H1 (cell line): ENCODE data around the gene FGF18. TPM values are rescaled to one million over a fixed set of nuclear protein-coding genes. Genes with fewer than 3 reads are reported as not detected.
"Not testable (repeated sequence)": the region's sequence is repeated elsewhere in the genome, so short reads cannot be mapped to it uniquely, and the experiment has no call there.

ENCODE experiments used
- CTCF ChIA-PET: fragments of 300-600 bp; sonication (Branson Sonifier 250); formaldehyde crosslinking; loops from one replicate; lab custom pipeline; 2021; ENCODE audit not compliant: partially characterized antibody; lab: Charles Lee
- POLR2A ChIA-PET: fragments of 300-600 bp; sonication (Branson Sonifier 250); formaldehyde crosslinking; loops from one replicate; lab custom pipeline; 2021; ENCODE audit warnings: inconsistent platforms; ENCODE audit not compliant: partially characterized antibody; lab: Charles Lee
- DNase-seq, 2 experiments: peaks; one replicate each; pipeline versions ENCODE4 v3.0.0 to v3.0.0-alpha.2; 2010 to 2022; ENCODE audit warnings: low spot score in 2 of 2, low read depth in 1 of 2, mixed read lengths in 1 of 2
- FAIRE-seq: peaks from 2 replicates; lab custom pipeline; 2011; peaks lifted over from hg19 to GRCh38; lab: Jason Lieb, UNC
- H2AFZ ChIP-seq: 2 replicates; pipeline ENCODE4 v1.8.1; 2012; ENCODE audit warnings: low read length, inconsistent platforms
- H2AK5ac ChIP-seq: 2 replicates; pipeline ENCODE4 v1.6.1; 2013; ENCODE audit warnings: low read depth, low read length
- H2BK120ac ChIP-seq: replicated peaks from 2 replicates; pipeline ENCODE3; 2013; ENCODE audit warnings: low read depth, low read length, inconsistent platforms
- H2BK12ac ChIP-seq: 2 replicates; pipeline ENCODE4 v1.6.1; 2013; ENCODE audit warnings: low read depth, low read length
- H2BK15ac ChIP-seq: 2 replicates; pipeline ENCODE4 v1.6.1; 2013; ENCODE audit warnings: low read length
- H2BK20ac ChIP-seq: 2 replicates; pipeline ENCODE4 v1.6.1; 2013; ENCODE audit warnings: low read length
- H2BK5ac ChIP-seq: 2 replicates; pipeline ENCODE4 v1.6.1; 2013; ENCODE audit warnings: low read depth, low read length
- H3K14ac ChIP-seq: 2 replicates; pipeline ENCODE4 v1.6.1; 2013; ENCODE audit warnings: inconsistent platforms; ENCODE audit not compliant: insufficient read length
- H3K18ac ChIP-seq: 2 replicates; pipeline ENCODE4 v1.6.1; 2013; ENCODE audit warnings: low read length; ENCODE audit errors: extremely low read depth
- H3K23ac ChIP-seq: 2 replicates; pipeline ENCODE4 v1.6.1; 2013; ENCODE audit warnings: inconsistent platforms; ENCODE audit not compliant: insufficient read length
- H3K23me2 ChIP-seq: 2 replicates; pipeline ENCODE4 v1.6.1; 2013; ENCODE audit warnings: low read depth, low read length
- H3K27ac ChIP-seq: 2 replicates; pipeline ENCODE4 v1.6.1; 2011; ENCODE audit warnings: low read depth, low read length, inconsistent platforms
- H3K27me3 ChIP-seq, 4 experiments: replicated peaks in 1 of 4; 1 replicate in 1 of 4; 2 replicates in 3 of 4; pipeline versions ENCODE4 v1.6.1 to v1.8.1; 2011 to 2013; ENCODE audit warnings: low read length in 3 of 4, mild to moderate bottlenecking in 3 of 4, inconsistent platforms in 2 of 4, mixed read lengths in 2 of 4, moderate library complexity in 1 of 4; ENCODE audit not compliant: control insufficient read depth in 3 of 4, insufficient read depth in 3 of 4; ENCODE audit errors: extremely low read depth in 1 of 4
- H3K36me3 ChIP-seq, 4 experiments: 2 replicates each; pipeline versions ENCODE4 v1.6.1 to v1.8.1; 2011 to 2013; ENCODE audit warnings: mild to moderate bottlenecking in 4 of 4, low read length in 3 of 4, moderate library complexity in 2 of 4, control low read depth in 1 of 4, inconsistent platforms in 1 of 4; ENCODE audit not compliant: insufficient read depth in 4 of 4, control insufficient read depth in 2 of 4
- H3K4ac ChIP-seq: replicated peaks from 2 replicates; pipeline ENCODE3; 2013; ENCODE audit warnings: low read length, low read depth, mixed read lengths, inconsistent platforms; ENCODE audit not compliant: insufficient read length
- H3K4me1 ChIP-seq, 4 experiments: replicated peaks in 1 of 4; 1 replicate in 1 of 4; 2 replicates in 3 of 4; pipeline versions ENCODE4 v1.6.1 to v1.8.1; 2011 to 2013; ENCODE audit warnings: low read length in 3 of 4, inconsistent platforms in 2 of 4, mixed read lengths in 1 of 4; ENCODE audit not compliant: insufficient read depth in 4 of 4, control insufficient read depth in 3 of 4
- H3K4me2 ChIP-seq, 2 experiments: 2 replicates each; pipeline versions ENCODE4 v1.6.1 to v1.8.1; 2011 to 2013; ENCODE audit warnings: low read depth in 2 of 2, low read length in 2 of 2, control low read depth in 1 of 2, inconsistent platforms in 1 of 2, mild to moderate bottlenecking in 1 of 2; ENCODE audit not compliant: insufficient read depth in 1 of 2
- H3K4me3 ChIP-seq, 4 experiments: fragments of 200-600, 300-600 bp in 1 of 4; sonication (generic), shearing (Covaris generic), sonication (Bioruptor Twin) in 1 of 4; 2 replicates each; pipeline versions ENCODE4 v1.5.1 to v1.8.1; 2011 to 2016; ENCODE audit warnings: low read length in 4 of 4, low read depth in 3 of 4, control low read depth in 2 of 4, inconsistent platforms in 2 of 4, mild to moderate bottlenecking in 2 of 4, mixed read lengths in 1 of 4, moderate library complexity in 1 of 4; ENCODE audit not compliant: insufficient read depth in 2 of 4; ENCODE audit errors: extremely low read depth in 1 of 4
- H3K56ac ChIP-seq: replicated peaks from 2 replicates; pipeline ENCODE3; 2013; ENCODE audit warnings: low read depth, mild to moderate bottlenecking, mixed read lengths, low read length, inconsistent platforms; ENCODE audit not compliant: insufficient read length
- H3K79me1 ChIP-seq: 2 replicates; pipeline ENCODE4 v1.6.1; 2013; ENCODE audit warnings: low read depth, low read length, control low read depth
- H3K79me2 ChIP-seq, 2 experiments: 2 replicates each; pipeline versions ENCODE4 v1.6.1 to v1.8.1; 2012 to 2013; ENCODE audit warnings: low read length in 2 of 2, mild to moderate bottlenecking in 2 of 2, inconsistent platforms in 1 of 2; ENCODE audit not compliant: insufficient read depth in 2 of 2, control insufficient read depth in 1 of 2
- H3K9ac ChIP-seq, 4 experiments: replicated peaks in 1 of 4; 1 replicate in 1 of 4; 2 replicates in 3 of 4; pipeline versions ENCODE4 v1.6.1 to v1.8.1; 2011 to 2013; ENCODE audit warnings: low read depth in 3 of 4, low read length in 3 of 4, control low read depth in 2 of 4, mild to moderate bottlenecking in 2 of 4, moderate library complexity in 2 of 4, inconsistent platforms in 1 of 4; ENCODE audit errors: extremely low read depth in 1 of 4
- H3K9me3 ChIP-seq, 2 experiments: 2 replicates each; pipeline versions ENCODE4 v1.6.1 to v1.8.1; 2012 to 2013; ENCODE audit warnings: mild to moderate bottlenecking in 2 of 2, moderate library complexity in 2 of 2, control low read depth in 1 of 2, inconsistent platforms in 1 of 2, low read depth in 1 of 2, low read length in 1 of 2, mixed read lengths in 1 of 2; ENCODE audit not compliant: insufficient read depth in 2 of 2
- H4K20me1 ChIP-seq, 2 experiments: replicated peaks in 1 of 2; 2 replicates each; pipeline versions ENCODE3 to v1.8.1; 2011 to 2013; ENCODE audit warnings: inconsistent platforms in 2 of 2, low read length in 2 of 2, mild to moderate bottlenecking in 1 of 2; ENCODE audit not compliant: insufficient read depth in 2 of 2, control insufficient read depth in 1 of 2
- H4K5ac ChIP-seq: 2 replicates; pipeline ENCODE4 v1.6.1; 2013; ENCODE audit warnings: low read length, low read depth, mixed read lengths, inconsistent platforms; ENCODE audit not compliant: insufficient read length
- H4K8ac ChIP-seq: 2 replicates; pipeline ENCODE4 v1.8.0; 2013; ENCODE audit warnings: mild to moderate bottlenecking, moderate library complexity, low read length, inconsistent platforms; ENCODE audit not compliant: insufficient read depth; ENCODE audit errors: extremely low read depth
- H4K91ac ChIP-seq: replicated peaks from 2 replicates; pipeline ENCODE3; 2013; ENCODE audit warnings: low read length, mixed read lengths, inconsistent platforms; ENCODE audit not compliant: insufficient read length
- WGBS, 2 experiments: shearing (Covaris generic) in 1 of 2; methylation state at CpG; one replicate each; pipeline versions ENCODE4 v1.1.6 to v1.1.7; 2013 to 2015; ENCODE audit warnings: low lambda C conversion rate in 2 of 2, mixed read lengths in 2 of 2, inconsistent platforms in 1 of 2, low coverage in 1 of 2, missing lambda C conversion rate in 1 of 2; ENCODE audit not compliant: insufficient replicate concordance in 2 of 2, insufficient coverage in 1 of 2, insufficient read length in 1 of 2; ENCODE audit errors: extremely low coverage in 1 of 2, missing lambda C conversion rate in 1 of 2; 5-methylcytosine and 5-hydroxymethylcytosine counted together
- polyA plus RNA-seq, 7 experiments: library from polyadenylated mRNA; depleted of rRNA in 3 of 7; stranded (reverse) in 5 of 7; unstranded in 2 of 7; fragments of >200 nt in 5 of 7; fragments of 200-250 nt in 2 of 7; gene quantifications; 1 replicate in 5 of 7; 2 replicates in 1 of 7; 4 replicates in 1 of 7; pipeline versions ENCODE4 v1.2.1 to v1.2.3, GENCODE V29; 2011 to 2013; ENCODE audit warnings: missing spikeins in 2 of 7, mixed read lengths in 2 of 7
- total RNA-seq: library from RNA; stranded (reverse); fragmentation: NEBNext Ultra II Directional; extraction: Animal tissue kit (Norgen Biotek cat#: 25700); gene quantifications from 2 replicates; pipeline ENCODE4 v1.2.1, GENCODE V29; 2021

Gene FGF18
- total and polyA plus RNA-seq, 2 of the 8 experiments (the other 6 are each of a cell fraction or from before 2014, with no cell fraction given) = 0.54 to 1.3 TPM

DNA sequence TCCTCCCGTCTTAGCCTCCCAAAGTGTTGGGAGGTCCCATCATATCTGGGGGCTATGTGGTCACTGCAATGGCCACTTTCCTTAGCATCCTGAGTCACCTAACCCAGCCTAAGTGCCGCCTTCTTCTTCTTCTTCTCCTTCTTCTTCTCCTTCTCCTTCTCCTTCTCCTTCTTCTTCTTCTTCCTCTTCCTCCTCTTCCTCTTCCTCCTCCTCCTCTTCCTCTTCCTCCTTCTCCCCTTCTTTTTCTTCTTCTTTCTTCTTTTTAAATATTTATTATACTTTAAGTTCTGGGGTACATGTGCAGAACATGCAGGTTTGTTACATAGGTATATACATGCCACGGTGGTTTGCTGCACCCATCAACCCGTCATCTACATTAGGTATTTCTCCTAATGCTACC is 78.0 kb downstream of the FGF18 start:
- CTCF ChIA-PET = interaction anchor here (1.8 to 5.3 kb wide), 3 partner anchors 11 to 79 kb away, joined by 4 to 37 read pairs (median 6); partner anchors contain the start of gene FGF18

More for the DNA sequence above, 78.0 kb downstream of the FGF18 start:
- H2AK5ac ChIP-seq, H2BK20ac ChIP-seq, H4K8ac ChIP-seq, H2BK5ac ChIP-seq, H3K79me2 ChIP-seq, POLR2A ChIA-PET, H3K14ac ChIP-seq, H3K27ac ChIP-seq, H3K27me3 ChIP-seq, H4K5ac ChIP-seq, H3K4me2 ChIP-seq, H3K23me2 ChIP-seq, H2BK12ac ChIP-seq, H4K20me1 ChIP-seq, FAIRE-seq, H3K9ac ChIP-seq, H3K56ac ChIP-seq, H3K23ac ChIP-seq, H3K4me3 ChIP-seq, H2BK15ac ChIP-seq, H3K4ac ChIP-seq, H3K36me3 ChIP-seq, H2BK120ac ChIP-seq, H2AFZ ChIP-seq, H3K9me3 ChIP-seq, H3K18ac ChIP-seq, H4K91ac ChIP-seq, H3K79me1 ChIP-seq, DNase-seq: not testable (repeated sequence)
- H3K4me1 ChIP-seq = peaks cover 6 to 17% (median 13%) of the 10 kb centered on the region in 4 experiments
- WGBS, 2 experiments = 93% methylated on average over 4 of the region's 4 CpGs; no CpG with 5 or more reads in 1 of the 2 experiments
